T-helper 2 cell treated with Interferon-gamma antibody and Interleukin-4, amounts not matched to agents 5 μg/mL and 100 μg/mL, for 36 hours (primary cell): ENCODE data around the gene YAE1.

ENCODE experiments used
- DNase-seq: peaks from one replicate; pipeline ENCODE4 v3.0.0; 2021; ENCODE audit warnings: low spot score
- H3K27ac Mint-ChIP-seq: one replicate; pipeline ENCODE4 v1.8.0; 2021; ENCODE audit warnings: mild to moderate bottlenecking, mixed read lengths
- H3K27me3 Mint-ChIP-seq: one replicate; pipeline ENCODE4 v1.8.0; 2021; ENCODE audit warnings: low read depth, mixed read lengths
- H3K36me3 Mint-ChIP-seq: one replicate; pipeline ENCODE4 v1.8.0; 2021; ENCODE audit warnings: low read depth, mixed read lengths
- H3K4me1 Mint-ChIP-seq: one replicate; pipeline ENCODE4 v1.8.0; 2021; ENCODE audit warnings: low read depth, mixed read lengths
- H3K4me3 Mint-ChIP-seq: one replicate; pipeline ENCODE4 v1.8.0; 2022; ENCODE audit warnings: mild to moderate bottlenecking, moderate library complexity, mixed read lengths
- H3K9me3 Mint-ChIP-seq: one replicate; pipeline ENCODE4 v1.8.0; 2021; ENCODE audit warnings: mixed read lengths

The YAE1 gene

GRCh38 chr7:39567294-39567693 is 1.1 kb downstream of the YAE1 start:
- Mint-ChIP-seq H3K36me3 (peaks cover 7% of the 10 kb centered on the region), H3K4me1 (peaks cover 14% of the 10 kb centered on the region), H3K27me3 (peaks cover 6% of the 10 kb centered on the region), H3K27ac (no peak overlapping the region), H3K9me3 (no peaks in the 10 kb centered on the region), H3K4me3 (peak overlapping the region; percentile 100)
- no peak for DNase-seq

DNA sequence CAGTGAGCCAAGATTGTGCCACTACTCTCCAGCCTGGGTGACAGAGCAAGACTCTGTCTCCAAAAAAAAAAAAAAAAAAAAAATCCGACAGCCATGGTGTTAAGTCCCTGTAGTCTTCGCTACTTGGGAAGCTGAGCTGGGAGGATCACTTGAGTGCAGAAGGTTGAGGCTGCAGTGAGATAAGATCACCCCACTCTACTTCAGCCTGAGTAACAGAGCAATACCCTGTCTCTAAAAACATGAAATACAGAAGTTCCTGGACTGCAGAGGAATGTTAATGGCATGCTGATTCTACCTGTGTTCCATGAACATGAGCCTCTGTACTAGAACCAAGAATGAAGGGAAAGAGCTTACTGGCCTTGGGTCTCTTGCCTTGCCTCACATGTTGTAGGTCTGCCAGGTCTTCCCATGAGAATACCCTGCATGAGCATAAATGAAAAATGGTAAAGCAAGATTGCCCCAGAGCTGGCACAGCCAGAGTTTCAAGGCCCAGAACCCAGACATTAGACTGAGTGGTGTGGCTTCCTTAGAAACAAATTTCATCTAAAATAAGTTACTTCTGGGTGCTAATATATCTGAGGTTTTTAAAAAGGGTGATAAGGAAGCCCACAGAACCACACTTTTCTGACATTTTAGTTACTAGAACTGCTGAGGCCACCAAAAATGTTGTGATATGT is 8.6 kb downstream of the YAE1 start:
- Mint-ChIP-seq H3K36me3 (peaks cover 9% of the 10 kb centered on the region), H3K9me3 (no peaks in the 10 kb centered on the region), H3K27ac (no peak overlapping the region), H3K27me3 (no peaks in the 10 kb centered on the region), H3K4me3 (peak overlapping the region; percentile 8), H3K4me1 (peaks cover 16% of the 10 kb centered on the region)
- no peak for DNase-seq

DNA sequence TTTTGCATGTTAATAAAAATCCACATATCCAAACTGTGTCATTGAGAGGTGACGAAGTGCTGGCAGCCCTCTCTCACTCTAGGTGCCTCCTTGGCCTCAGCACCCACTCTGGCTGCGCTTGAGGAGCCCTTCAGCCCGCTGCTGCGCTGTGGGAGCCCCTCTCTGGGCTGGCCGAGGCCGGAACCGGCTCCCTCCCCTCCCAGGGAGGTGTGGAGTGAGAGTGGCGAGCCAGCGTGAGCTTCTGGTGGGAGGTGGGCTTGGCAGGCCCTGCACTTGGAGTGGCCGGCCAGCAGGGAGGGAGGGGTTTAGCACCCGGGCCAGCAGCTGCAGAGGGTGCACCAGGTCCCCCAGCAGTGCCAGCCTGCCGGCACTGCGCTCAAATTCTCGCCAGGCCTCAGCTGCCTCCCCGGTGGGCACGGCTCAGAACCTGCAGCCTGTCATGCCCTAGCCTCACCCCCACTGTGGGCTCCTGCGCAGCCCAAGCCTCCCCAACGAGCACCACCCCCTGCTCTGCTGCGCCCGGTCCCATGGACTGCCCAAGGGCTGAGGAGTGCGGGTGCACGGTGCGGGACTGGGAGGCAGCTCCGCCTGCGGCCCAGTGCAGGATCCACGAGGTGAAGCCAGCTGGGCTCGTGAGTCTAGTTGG is 11.1 kb downstream of the YAE1 start:
- Mint-ChIP-seq H3K27me3 (no peaks in the 10 kb centered on the region), H3K9me3 (no peaks in the 10 kb centered on the region), H3K36me3 (peaks cover 5% of the 10 kb centered on the region), H3K27ac (no peak overlapping the region), H3K4me3 (no peak overlapping the region), H3K4me1 (peaks cover 25% of the 10 kb centered on the region)
- DNase-seq: no peak

DNA sequence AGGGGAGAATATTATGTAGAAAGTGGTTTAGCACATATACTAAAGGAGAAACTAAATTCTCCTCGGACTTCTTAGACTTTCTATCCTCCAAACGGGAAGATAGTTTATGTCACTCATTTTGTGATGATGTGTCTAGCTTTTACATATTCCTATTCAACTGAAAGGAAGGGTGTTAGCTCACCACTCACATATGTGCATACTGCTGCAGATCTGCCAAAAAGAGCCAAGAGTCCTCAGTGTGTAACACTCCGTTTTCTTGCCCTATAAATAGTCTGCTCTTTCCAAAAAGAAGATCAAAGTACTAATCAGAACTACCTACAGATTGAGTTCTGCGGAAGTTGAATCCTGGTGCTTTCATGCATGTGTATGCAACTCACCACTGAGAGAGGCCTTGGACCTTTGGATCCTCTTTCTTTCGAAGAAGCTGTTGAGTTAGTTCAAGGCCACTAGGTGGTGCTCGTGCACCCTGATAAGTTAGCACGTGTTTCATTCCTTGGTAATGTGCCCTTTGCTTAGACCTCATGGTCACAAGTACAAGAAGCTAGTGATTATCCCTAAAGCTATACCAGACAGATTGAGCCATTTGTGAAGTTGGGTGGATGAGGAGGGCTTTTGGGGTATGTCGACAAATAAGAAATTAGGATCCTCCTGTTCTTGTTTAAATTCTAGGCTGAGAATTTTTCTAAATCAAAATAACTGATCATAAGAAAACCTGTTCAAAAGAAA is 14.1 kb downstream of the YAE1 start:
- no peaks in the 10 kb centered on the region for H3K27me3 Mint-ChIP-seq
- no peaks in the 10 kb centered on the region for H3K36me3 Mint-ChIP-seq
- H3K27ac Mint-ChIP-seq: no peak overlapping the region
- H3K4me3 Mint-ChIP-seq: no peak overlapping the region
- peaks cover 11% of the 10 kb centered on the region for H3K4me1 Mint-ChIP-seq
- peak; percentile 66 for DNase-seq
- no peaks in the 10 kb centered on the region for H3K9me3 Mint-ChIP-seq

DNA sequence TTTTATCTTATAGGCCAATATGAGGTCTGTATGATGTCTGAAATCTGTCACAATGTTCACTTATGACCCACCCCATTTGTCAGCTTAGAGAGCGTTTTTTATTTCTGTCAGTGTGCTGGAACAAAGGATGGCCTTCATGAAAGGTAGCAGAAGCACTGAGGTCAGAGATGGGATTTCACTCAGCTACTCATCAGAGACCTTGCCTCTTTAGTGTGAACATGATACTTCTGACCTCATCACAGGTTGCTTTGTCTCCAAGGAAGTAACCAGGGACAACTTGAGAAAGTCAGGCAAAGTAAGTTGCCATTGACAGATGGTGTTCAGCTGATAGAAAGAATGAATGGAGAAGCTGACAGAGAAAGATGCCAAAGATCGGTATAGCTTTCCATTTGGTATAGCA is 16.3 kb downstream of the YAE1 start:
- no peaks in the 10 kb centered on the region for H3K36me3 Mint-ChIP-seq
- H3K9me3 Mint-ChIP-seq: no peaks in the 10 kb centered on the region
- H3K4me3 Mint-ChIP-seq: no peak overlapping the region
- no peak for DNase-seq
- H3K27ac Mint-ChIP-seq: no peak overlapping the region
- no peaks in the 10 kb centered on the region for H3K27me3 Mint-ChIP-seq
- peaks cover 10% of the 10 kb centered on the region for H3K4me1 Mint-ChIP-seq

GRCh38 chr7:39583539-39583938 is 17.3 kb downstream of the YAE1 start:
- H3K4me1 Mint-ChIP-seq: peaks cover 13% of the 10 kb centered on the region
- H3K27ac Mint-ChIP-seq: no peak overlapping the region
- no peak overlapping the region for H3K4me3 Mint-ChIP-seq
- H3K27me3 Mint-ChIP-seq: no peaks in the 10 kb centered on the region
- no peaks in the 10 kb centered on the region for H3K36me3 Mint-ChIP-seq
- DNase-seq: no peak
- H3K9me3 Mint-ChIP-seq: no peaks in the 10 kb centered on the region

- DNase-seq: no peak
- Mint-ChIP-seq H3K36me3 (no peaks in the 10 kb centered on the region), H3K4me1 (peaks cover 31% of the 10 kb centered on the region), H3K9me3 (no peaks in the 10 kb centered on the region), H3K27ac (no peak overlapping the region), H3K27me3 (peaks cover 4% of the 10 kb centered on the region), H3K4me3 (no peak overlapping the region)
Measured at GRCh38 chr7:39587393-39587792, 21.2 kb downstream of the YAE1 start.

DNA sequence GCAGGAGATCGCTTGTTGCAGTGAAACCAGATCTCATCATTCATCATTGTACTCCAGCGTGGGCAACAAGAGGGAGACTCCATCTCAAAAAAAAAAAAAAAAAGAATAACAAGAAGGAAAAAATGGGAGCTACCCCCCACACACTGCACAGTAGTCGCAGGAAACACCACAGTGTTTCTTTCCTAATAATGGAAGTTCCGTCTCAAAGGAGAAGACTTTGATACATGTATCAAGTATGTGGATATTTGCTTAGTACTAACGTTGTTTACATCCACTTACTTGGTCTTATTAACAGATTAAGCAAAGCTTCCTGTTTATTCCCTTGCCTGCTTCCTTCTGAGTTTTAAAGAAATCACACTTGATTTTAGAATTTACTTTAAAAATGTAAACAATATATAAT is 22.2 kb downstream of the YAE1 start:
- Mint-ChIP-seq H3K36me3 (no peaks in the 10 kb centered on the region), H3K27ac (no peak overlapping the region), H3K27me3 (peaks cover 4% of the 10 kb centered on the region), H3K4me1 (peaks cover 35% of the 10 kb centered on the region), H3K4me3 (no peak overlapping the region), H3K9me3 (no peaks in the 10 kb centered on the region)
- no peak for DNase-seq

DNA sequence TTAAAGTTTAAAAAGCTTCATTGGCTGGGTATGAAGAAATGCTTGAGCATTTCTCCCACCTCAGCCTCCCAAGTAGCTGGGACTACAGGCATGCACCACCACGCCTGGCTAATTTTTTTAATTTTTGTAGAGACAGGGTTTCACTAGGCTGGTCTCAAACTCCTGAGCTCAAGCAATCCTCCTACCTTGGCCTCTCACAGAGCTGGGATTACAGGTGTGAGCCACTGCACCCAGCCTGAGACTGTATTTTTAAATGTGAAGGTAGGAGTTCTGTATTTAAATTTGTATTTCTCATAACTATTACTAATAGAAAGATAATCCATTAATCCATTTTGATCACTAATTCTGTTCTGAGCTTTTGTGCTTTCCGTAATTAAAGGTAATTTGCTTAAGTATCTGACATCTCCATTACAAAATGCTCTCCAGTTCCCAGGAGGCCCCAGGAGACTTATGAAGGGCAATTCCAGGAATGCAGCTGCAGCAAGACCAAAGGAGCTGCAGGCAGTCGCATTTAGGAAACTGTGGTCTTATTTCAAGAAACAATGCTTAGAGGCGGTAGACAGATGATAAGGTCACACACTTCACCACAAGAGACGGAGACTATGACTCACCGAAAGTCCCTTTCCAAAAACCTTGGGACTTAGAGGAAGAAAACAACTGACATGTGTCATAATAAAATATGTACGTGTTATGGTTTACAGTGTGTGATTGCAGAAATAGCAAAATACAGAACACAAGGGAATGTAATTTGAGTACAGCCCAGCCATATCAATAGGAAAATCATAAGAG is 23.3 kb downstream of the YAE1 start:
- Mint-ChIP-seq H3K4me1 (peaks cover 37% of the 10 kb centered on the region), H3K4me3 (peak overlapping the region; percentile 68)

DNA sequence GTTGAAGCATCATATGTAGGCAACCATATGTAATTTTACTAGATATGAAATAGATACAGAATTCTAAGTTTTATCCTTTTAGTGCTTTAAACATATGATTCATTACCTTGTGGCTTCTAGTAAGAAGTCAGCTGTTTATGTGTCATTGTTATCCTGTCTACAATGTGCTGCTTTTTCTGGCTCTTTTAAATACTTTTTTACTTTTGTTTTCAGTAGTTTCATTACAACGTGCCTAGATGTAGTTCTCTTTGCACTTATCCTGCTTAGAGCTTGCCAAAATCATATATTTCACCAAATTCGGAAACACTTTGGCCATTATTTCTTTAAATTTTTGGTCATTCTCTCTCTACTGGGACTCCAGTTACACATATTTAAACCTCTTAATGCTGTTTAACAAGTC is 26.4 kb downstream of the YAE1 start:
- no peak for DNase-seq
- Mint-ChIP-seq H3K27ac (peak overlapping the region; percentile 29), H3K4me3 (peak overlapping the region; percentile 33), H3K9me3 (peaks cover 3% of the 10 kb centered on the region), H3K36me3 (no peaks in the 10 kb centered on the region), H3K27me3 (peaks cover 4% of the 10 kb centered on the region), H3K4me1 (peaks cover 36% of the 10 kb centered on the region)

More for the DNA sequence above, 23.3 kb downstream of the YAE1 start:
- H3K27ac Mint-ChIP-seq: peak overlapping the region; percentile 62
- H3K27me3 Mint-ChIP-seq: peaks cover 4% of the 10 kb centered on the region
- DNase-seq: peak; percentile 87
- no peaks in the 10 kb centered on the region for H3K36me3 Mint-ChIP-seq
- H3K9me3 Mint-ChIP-seq: peaks cover 3% of the 10 kb centered on the region

DNA sequence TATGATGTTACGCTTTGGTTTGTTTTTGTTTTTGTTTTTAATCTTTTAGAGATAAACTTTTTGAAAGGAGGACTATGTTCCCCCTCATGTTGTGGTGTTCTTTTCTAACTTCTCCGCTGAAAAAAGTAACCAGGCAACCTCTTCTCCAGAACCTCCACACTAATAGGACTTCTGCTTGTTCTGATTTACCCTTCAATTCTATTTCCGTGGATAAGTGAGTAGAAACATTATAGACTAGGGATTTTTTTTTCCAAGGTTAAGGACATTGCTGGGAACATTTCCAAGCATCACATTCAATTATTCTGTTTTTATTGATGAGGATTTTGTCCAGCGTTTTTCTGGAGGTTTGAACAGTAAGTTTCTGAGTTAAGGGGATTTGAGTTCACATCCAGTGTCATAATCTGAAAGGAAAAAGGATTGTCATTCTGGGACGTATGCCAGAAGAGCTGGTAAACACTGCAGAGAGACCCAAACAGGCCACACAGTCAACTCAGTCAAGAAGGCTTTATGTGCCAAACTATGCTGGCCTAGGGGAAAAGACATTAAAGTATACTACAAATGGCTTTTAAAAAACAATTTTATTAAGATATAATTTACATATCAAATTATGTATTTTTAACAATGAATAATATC is 28.9 kb downstream of the YAE1 start:
- Mint-ChIP-seq H3K27me3 (peaks cover 4% of the 10 kb centered on the region), H3K27ac (no peak overlapping the region), H3K9me3 (peaks cover 3% of the 10 kb centered on the region), H3K4me1 (peaks cover 24% of the 10 kb centered on the region), H3K4me3 (no peak overlapping the region), H3K36me3 (no peaks in the 10 kb centered on the region)
- DNase-seq: no peak

DNA sequence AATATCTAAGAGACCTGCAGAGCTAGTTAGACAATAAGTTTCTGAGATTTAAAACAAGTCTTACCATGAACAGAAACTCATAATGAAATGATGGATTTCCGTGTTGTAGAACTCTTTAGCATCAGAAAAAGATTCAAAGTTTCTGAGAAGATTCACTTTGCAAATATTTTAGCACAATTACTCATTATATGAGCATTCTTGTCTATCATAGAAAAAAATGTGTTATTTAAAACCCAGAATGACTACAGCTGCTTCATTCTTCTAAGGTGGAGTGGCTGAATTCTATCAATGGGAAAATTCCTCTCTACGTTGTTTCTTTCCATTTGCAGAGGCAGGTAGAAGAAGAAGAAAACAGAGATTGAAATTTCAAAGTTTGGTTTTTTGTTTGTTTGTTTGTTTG is 36.1 kb downstream of the YAE1 start:
- Mint-ChIP-seq H3K27me3 (peaks cover 9% of the 10 kb centered on the region), H3K27ac (no peak overlapping the region)

DNA sequence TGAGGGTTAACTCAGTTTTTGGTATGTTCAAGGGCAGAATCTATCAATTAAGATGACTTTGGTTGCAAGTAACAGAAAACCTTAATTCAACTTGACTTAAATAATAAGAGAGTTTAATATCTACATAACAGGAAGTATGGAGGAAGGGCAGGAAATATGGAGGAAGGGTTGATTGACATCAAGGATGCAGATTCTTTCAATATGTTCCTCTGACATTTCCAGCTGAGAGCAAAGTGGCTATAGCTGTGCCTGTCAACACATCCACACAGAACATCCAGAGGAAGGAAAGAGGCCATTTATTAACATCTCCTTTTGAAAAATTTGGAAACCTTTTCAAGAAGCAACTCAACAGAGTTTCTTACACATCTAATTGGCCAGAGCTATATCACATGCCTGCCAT is 37.7 kb downstream of the YAE1 start:
- no peak overlapping the region for H3K4me3 Mint-ChIP-seq
- H3K36me3 Mint-ChIP-seq: peaks cover under 1% of the 10 kb centered on the region
- no peak for DNase-seq
- H3K4me1 Mint-ChIP-seq: peaks cover 39% of the 10 kb centered on the region
- H3K27me3 Mint-ChIP-seq: peaks cover 18% of the 10 kb centered on the region
- no peak overlapping the region for H3K27ac Mint-ChIP-seq
- H3K9me3 Mint-ChIP-seq: no peaks in the 10 kb centered on the region

More for the DNA sequence above, 36.1 kb downstream of the YAE1 start:
- no peak for DNase-seq
- H3K9me3 Mint-ChIP-seq: no peaks in the 10 kb centered on the region
- H3K4me1 Mint-ChIP-seq: peaks cover 29% of the 10 kb centered on the region
- no peaks in the 10 kb centered on the region for H3K36me3 Mint-ChIP-seq
- no peak overlapping the region for H3K4me3 Mint-ChIP-seq
